GM23248 (cell line): ENCODE results near the gene NFATC3.

ENCODE experiments used
- EZH2 ChIP-seq: fragments of 200-600 bp; sonication (generic); IDR thresholded peaks from 2 replicates; pipeline ENCODE4 v1.6.1; 2018; ENCODE audit warnings: antibody characterized with exemption, mild to moderate bottlenecking; ENCODE audit not compliant: insufficient read depth, poor library complexity, severe bottlenecking
- EZH2phosphoT487 ChIP-seq: fragments of 200-600 bp; sonication (generic); IDR thresholded peaks from 2 replicates; pipeline ENCODE4 v1.6.1; 2018; ENCODE audit warnings: antibody characterized with exemption, moderate library complexity, mild to moderate bottlenecking, low read depth; ENCODE audit not compliant: insufficient read depth

GRCh38 chr16:68186877-68187276, 101.7 kb downstream of the NFATC3 start:
- TF ChIP-seq EZH2phosphoT487: no peak
- TF ChIP-seq EZH2: no peak
